GM12878 (cell line): Measurements from ENCODE around the gene GGACT. TPM values are rescaled to one million over a fixed set of nuclear protein-coding genes. Genes with fewer than 3 reads are reported as not detected.

Experiments used
- BRCA1 ChIP-seq: IDR thresholded peaks from 2 replicates; pipeline ENCODE4 v1.6.1; 2011; ENCODE audit warnings: low read depth, low read length, improper control_type of control experiment
- CHD4 ChIP-seq: fragments of 200-600 bp; sonication (generic); IDR thresholded peaks from 2 replicates; pipeline ENCODE4 v1.6.1; 2016; ENCODE audit warnings: mild to moderate bottlenecking
- E2F8 ChIP-seq: fragments of 450-650 bp; IDR thresholded peaks from 2 replicates; pipeline ENCODE4 v1.6.1; 2018; ENCODE audit warnings: mild to moderate bottlenecking, low read depth, moderate library complexity; ENCODE audit not compliant: partially characterized antibody
- ETV6 ChIP-seq, 2 experiments: fragments of 450-650 bp in 1 of 2; IDR thresholded peaks in 1 of 2; conservative IDR thresholded peaks in 1 of 2; 2 replicates each; pipeline ENCODE4 v1.6.1; 2014; ENCODE audit warnings: antibody characterized with exemption in 1 of 2, borderline replicate concordance in 1 of 2, low read depth in 1 of 2, mild to moderate bottlenecking in 1 of 2, moderate library complexity in 1 of 2
- JUNB ChIP-seq: IDR thresholded peaks from 2 replicates; pipeline ENCODE4 v1.6.1; 2016; ENCODE audit warnings: antibody characterized with exemption, mild to moderate bottlenecking
- JUND ChIP-seq: IDR thresholded peaks from 2 replicates; pipeline ENCODE4 v1.6.1; 2012; ENCODE audit warnings: low read depth, mild to moderate bottlenecking, low read length, improper control_type of control experiment, moderate library complexity
- TARDBP ChIP-seq: IDR thresholded peaks from 2 replicates; pipeline ENCODE4 v1.6.1; 2016; ENCODE audit warnings: borderline replicate concordance
- ZNF24 ChIP-seq: fragments of 450-650 bp; IDR thresholded peaks from 2 replicates; pipeline ENCODE4 v1.6.1; 2017; ENCODE audit warnings: antibody characterized with exemption, mild to moderate bottlenecking
- polyA plus RNA-seq, 11 experiments: library from polyadenylated mRNA; depleted of rRNA in 4 of 11; unstranded in 6 of 11; stranded (reverse) in 5 of 11; fragments of >200 nt; fragmentation: Nextera tagmentation in 4 of 11; fragmentation: Illumina TruSeq in 1 of 11; extraction: Ambion mirVana in 4 of 11; extraction: Trizol in 1 of 11; gene quantifications; 1 replicate in 1 of 11; 2 replicates in 10 of 11; pipeline versions ENCODE4 v1.2.1 to v1.2.3, GENCODE V29; 2011 to 2016; ENCODE audit warnings: inconsistent platforms in 2 of 11, missing spikeins in 2 of 11, low read depth in 1 of 11
- total RNA-seq, 4 experiments: library from RNA; depleted of rRNA in 3 of 4; stranded (reverse); fragments of >200 nt in 3 of 4; fragmentation: Illumina TruSeq in 1 of 4; extraction: Trizol in 1 of 4; gene quantifications; 2 replicates each; pipeline versions ENCODE4 v1.2.1 to v1.2.3, GENCODE V29; 2013 to 2021
- TF ChIP-seq, protein P1 (sequence below): fragments of 450-650 bp; IDR thresholded peaks from 2 replicates; pipeline ENCODE4 v1.6.1; 2017; ENCODE audit warnings: antibody characterized with exemption, mild to moderate bottlenecking, moderate library complexity

GGACT gene
- total and polyA plus RNA-seq, 10 of the 15 experiments (the other 5 are each of a cell fraction or from before 2014, with no cell fraction given): 0.61 to 8.8 (median 4.2) TPM

- TF ChIP-seq E2F8 (no peak), CHD4 (no peak), ZNF24 (no peak), JUND (no peak), ETV6 (conservative IDR thresholded peaks at IDR 0.05 in 1 of 2, IDR thresholded peaks at IDR 0.05 in 1 of 2; ENCODE audit: borderline replicate concordance in 1 of 2, low read depth in 1 of 2) (no peak), TARDBP (no peak), BRCA1 (no peak), JUNB (no peak)
- TF ChIP-seq, protein P1, sequence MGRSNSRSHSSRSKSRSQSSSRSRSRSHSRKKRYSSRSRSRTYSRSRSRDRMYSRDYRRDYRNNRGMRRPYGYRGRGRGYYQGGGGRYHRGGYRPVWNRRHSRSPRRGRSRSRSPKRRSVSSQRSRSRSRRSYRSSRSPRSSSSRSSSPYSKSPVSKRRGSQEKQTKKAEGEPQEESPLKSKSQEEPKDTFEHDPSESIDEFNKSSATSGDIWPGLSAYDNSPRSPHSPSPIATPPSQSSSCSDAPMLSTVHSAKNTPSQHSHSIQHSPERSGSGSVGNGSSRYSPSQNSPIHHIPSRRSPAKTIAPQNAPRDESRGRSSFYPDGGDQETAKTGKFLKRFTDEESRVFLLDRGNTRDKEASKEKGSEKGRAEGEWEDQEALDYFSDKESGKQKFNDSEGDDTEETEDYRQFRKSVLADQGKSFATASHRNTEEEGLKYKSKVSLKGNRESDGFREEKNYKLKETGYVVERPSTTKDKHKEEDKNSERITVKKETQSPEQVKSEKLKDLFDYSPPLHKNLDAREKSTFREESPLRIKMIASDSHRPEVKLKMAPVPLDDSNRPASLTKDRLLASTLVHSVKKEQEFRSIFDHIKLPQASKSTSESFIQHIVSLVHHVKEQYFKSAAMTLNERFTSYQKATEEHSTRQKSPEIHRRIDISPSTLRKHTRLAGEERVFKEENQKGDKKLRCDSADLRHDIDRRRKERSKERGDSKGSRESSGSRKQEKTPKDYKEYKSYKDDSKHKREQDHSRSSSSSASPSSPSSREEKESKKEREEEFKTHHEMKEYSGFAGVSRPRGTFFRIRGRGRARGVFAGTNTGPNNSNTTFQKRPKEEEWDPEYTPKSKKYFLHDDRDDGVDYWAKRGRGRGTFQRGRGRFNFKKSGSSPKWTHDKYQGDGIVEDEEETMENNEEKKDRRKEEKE: no peak
Measured at GRCh38 chr13:100532090-100532766, 56.4 kb downstream of the GGACT start (continued).
